BE2C (cell line): ENCODE measurements around the gene EYA2.

Source experiments
- DNase-seq: peaks from one replicate; pipeline ENCODE4 v3.0.0-alpha.2; 2020
- H3K27me3 ChIP-seq: fragments of 250-450 bp; sonication (Bioruptor Pico); 2 replicates; pipeline ENCODE4 v1.5.1; 2020; ENCODE audit warnings: mild to moderate bottlenecking
- H3K36me3 ChIP-seq: fragments of 250-450 bp; sonication (Bioruptor Pico); 2 replicates; pipeline ENCODE4 v1.5.1; 2020; ENCODE audit warnings: mild to moderate bottlenecking
- H3K4me1 ChIP-seq: fragments of 250-450 bp; sonication (Bioruptor Pico); 2 replicates; pipeline ENCODE4 v1.5.1; 2020
- H3K4me3 ChIP-seq: 2 replicates; pipeline ENCODE4 v1.5.1; 2011; ENCODE audit warnings: low read depth, low read length
- H3K9me3 ChIP-seq: fragments of 250-450 bp; sonication (Bioruptor Pico); 2 replicates; pipeline ENCODE4 v1.5.1; 2020
- TF ChIP-seq, protein P1 (sequence below): IDR thresholded peaks from 2 replicates; pipeline ENCODE4 v1.5.1; 2012; ENCODE audit warnings: mild to moderate bottlenecking, low read depth, low read length

Gene EYA2

DNA sequence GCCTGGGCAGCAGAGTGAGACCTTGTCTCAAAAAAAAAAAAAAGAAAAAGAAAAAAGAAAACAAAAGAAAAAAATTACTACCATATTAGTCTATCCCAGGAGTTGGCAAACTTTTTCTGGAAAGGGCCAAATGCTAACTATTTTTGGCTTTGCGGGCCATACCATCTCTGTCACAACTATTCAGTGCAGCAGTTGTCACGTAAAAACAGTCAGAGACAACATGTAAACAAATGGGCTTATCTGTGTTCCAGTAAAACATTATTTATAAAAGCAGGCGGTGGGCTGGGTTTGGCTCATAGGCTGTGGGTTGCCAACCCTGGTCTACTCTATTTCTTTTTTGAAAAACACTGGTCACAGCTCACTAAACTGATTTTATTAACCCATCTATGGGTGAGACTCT is 53.4 kb downstream of the EYA2 start:
- Histone ChIP-seq H3K27me3 (0 out of 2 replicates have a peak, but pooled peaks cover 3% of the 10 kb centered on the region), H3K4me3 (no peak overlapping the region), H3K9me3 (no peaks in the 10 kb centered on the region), H3K36me3 (no peaks in the 10 kb centered on the region), H3K4me1 (no peaks in the 10 kb centered on the region)
- TF ChIP-seq, protein P1, sequence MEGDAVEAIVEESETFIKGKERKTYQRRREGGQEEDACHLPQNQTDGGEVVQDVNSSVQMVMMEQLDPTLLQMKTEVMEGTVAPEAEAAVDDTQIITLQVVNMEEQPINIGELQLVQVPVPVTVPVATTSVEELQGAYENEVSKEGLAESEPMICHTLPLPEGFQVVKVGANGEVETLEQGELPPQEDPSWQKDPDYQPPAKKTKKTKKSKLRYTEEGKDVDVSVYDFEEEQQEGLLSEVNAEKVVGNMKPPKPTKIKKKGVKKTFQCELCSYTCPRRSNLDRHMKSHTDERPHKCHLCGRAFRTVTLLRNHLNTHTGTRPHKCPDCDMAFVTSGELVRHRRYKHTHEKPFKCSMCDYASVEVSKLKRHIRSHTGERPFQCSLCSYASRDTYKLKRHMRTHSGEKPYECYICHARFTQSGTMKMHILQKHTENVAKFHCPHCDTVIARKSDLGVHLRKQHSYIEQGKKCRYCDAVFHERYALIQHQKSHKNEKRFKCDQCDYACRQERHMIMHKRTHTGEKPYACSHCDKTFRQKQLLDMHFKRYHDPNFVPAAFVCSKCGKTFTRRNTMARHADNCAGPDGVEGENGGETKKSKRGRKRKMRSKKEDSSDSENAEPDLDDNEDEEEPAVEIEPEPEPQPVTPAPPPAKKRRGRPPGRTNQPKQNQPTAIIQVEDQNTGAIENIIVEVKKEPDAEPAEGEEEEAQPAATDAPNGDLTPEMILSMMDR, result no peak
- no peak for DNase-seq

DNA sequence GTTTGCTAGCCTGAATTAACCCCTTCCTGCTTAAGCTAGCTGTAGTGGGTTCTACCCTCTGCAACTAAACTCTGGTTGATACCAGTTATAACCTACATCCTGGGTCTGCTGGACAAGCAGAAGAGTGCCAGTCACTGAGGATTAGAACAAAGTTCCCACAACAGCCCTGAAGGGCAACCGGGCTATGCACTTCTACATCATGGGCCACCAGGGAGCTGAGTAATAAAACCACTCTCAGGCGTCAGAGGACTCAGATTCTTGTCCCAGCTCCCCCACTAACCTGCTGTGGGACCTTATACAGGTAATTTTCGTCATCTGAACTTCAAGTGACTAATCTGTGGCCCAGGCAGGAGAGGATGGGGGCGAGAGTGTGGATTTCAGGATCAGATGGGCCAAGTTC is 56.8 kb downstream of the EYA2 start:
- no peaks in the 10 kb centered on the region for H3K9me3 ChIP-seq
- no peak overlapping the region for H3K4me3 ChIP-seq
- no peaks in the 10 kb centered on the region for H3K4me1 ChIP-seq
- H3K27me3 ChIP-seq, result 0 out of 2 replicates have a peak, but pooled peaks cover 3% of the 10 kb centered on the region
- TF ChIP-seq, protein P1, result no peak
- no peaks in the 10 kb centered on the region for H3K36me3 ChIP-seq
- DNase-seq, result no peak

DNA sequence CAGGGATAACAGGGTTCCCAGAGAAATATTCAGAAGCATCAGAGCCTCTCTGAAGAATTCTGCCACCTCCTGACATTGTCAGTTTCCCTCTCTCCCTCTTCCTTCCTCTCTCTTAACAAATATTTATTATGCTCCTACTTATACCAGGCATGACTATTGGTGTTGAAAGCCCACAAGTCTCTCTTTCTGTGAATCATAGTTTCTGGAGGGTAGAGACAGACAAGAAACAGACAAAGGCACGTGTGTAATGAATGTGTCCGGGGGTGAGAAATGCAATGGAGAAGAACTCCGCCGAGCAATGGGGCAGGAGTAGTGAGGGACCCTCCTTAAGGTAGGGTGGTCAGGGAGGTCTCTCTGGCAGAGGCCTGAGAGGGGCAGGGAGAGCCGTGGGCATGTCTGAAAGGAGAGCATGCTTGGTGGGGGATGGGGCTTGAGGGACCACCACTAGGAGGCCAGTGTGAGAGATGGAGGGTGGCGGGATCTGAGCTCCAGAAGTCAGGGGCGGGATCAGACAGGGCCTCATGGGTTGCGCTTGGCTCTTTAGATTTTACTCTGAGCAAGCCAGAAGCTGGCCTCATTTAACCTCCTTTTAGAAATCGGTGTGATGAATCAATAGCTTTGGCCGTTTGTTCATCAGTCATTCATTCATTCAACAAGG is 57.3 kb downstream of the EYA2 start:
- DNase-seq, result no peak
- TF ChIP-seq, protein P1, result no peak
- no peaks in the 10 kb centered on the region for H3K9me3 ChIP-seq
- H3K4me1 ChIP-seq, result no peaks in the 10 kb centered on the region
- H3K4me3 ChIP-seq, result no peak overlapping the region
- 0 out of 2 replicates have a peak, but pooled peaks cover 3% of the 10 kb centered on the region for H3K27me3 ChIP-seq
- no peaks in the 10 kb centered on the region for H3K36me3 ChIP-seq

DNA sequence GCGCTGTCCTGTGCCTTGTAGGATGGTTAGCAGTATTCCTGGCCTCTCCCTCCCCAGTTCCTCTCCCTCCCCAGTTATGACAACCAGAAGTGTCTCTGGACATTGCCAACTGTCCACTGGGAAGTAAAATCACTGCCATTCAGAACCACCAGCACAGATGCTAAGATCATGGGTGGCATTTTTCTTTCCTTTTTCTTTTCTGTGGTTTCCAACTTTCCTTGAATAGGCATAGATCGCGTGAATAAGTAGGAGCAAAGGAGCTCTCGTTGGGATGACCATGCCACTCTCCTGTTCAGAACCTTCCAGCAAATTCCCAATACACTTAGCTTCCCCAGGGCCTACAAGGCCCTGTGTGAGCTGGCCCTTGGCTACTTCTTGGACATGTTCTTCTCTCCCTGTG is 59.0 kb downstream of the EYA2 start:
- no peaks in the 10 kb centered on the region for H3K36me3 ChIP-seq
- DNase-seq, result no peak
- H3K4me1 ChIP-seq, result no peaks in the 10 kb centered on the region
- TF ChIP-seq, protein P1, result no peak
- no peak overlapping the region for H3K4me3 ChIP-seq
- H3K27me3 ChIP-seq, result 0 out of 2 replicates have a peak, but pooled peaks cover 3% of the 10 kb centered on the region
- H3K9me3 ChIP-seq, result no peaks in the 10 kb centered on the region

DNA sequence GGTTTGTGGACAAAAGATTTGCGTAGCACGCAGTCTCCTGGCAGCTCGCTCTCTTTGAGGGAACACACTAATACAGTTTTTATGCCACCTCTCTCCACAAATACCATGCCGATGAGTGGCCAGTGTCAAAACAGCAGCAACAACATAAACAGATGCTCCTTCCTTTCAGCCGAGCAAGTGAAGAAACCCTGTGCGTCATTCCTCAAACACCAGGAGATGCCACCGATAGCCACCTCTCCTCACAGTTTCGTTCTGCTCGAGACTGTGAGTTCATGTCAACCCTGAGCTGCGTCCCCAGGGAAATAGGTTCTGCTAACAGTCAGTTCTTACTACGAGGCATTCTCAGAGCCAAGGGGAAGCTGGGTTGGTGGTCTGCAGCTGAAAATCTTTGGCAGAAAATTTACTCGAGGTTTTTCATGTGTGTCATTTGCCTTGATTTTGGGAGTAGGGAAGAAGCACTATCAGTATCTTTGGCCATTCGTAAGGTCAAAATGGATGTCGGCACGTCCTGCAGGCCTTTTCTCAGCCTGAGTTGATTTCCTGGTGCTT is 59.9 kb downstream of the EYA2 start:
- Histone ChIP-seq H3K9me3 (no peaks in the 10 kb centered on the region), H3K36me3 (no peaks in the 10 kb centered on the region), H3K4me1 (no peaks in the 10 kb centered on the region), H3K27me3 (0 out of 2 replicates have a peak, but pooled peaks cover 3% of the 10 kb centered on the region), H3K4me3 (no peak overlapping the region)
- no peak for DNase-seq
- TF ChIP-seq, protein P1, result no peak
